ENCODE measurements around the gene LDLRAD3.

GRCh38 chr11:36057379-36058042 lies 113.6 kb downstream of the LDLRAD3 start:
- no peak for TF ChIP-seq POLR2A (IDR thresholded peaks at IDR 0.05)
- TF ChIP-seq CTCF (IDR thresholded peaks at IDR 0.05) = no peak
- TF ChIP-seq POLR2AphosphoS5 (IDR thresholded peaks at IDR 0.05) = no peak
